HG02610 (cell line): ENCODE measurements around the gene IL6R.

Experiments used
- ATAC-seq: cut with Tn5 transposase; IDR thresholded peaks from one replicate; pipeline ENCODE4 v1.9.1; 2021; ENCODE audit warnings: mild to moderate bottlenecking, moderate library complexity; ENCODE audit not compliant: unreplicated experiment

Gene IL6R

DNA sequence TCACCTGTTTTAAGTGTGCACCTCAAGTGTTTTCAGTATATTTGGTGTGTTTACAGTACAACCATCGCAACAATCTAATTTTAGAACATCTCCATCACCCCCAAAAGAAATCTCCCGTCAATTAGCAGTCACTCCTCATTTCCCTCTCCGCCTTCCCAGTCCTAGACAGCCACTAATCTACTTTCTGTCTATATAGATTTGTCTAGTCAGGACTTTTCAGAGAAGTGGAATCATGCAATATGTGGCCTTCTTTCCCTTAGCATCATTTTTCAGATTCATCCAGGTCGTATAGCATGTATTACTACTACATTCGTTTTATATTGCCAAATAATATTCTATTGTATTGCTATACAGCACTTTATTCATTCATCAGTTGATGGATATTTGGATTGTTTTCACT lies 98.8 kb downstream of the IL6R start:
- ATAC-seq, result no peak

DNA sequence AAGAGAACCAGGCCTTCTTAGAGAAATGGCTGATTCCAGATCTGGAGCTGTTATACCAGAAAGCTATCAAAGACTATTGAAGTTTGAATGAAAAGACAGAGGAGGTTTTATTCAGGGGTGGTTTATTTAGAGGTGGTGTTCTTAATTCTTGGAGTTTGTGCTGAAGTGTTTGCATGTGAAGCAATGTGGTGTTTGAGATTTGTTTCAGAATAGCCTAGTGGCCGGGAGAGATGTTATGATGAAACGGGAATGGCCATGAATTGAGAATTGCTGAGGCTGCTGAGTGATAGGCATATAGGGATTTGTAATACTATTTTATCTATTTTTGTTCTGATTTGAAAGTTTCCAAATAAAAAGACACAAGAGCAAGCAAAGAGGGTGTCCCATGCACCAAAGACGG lies 107.6 kb downstream of the IL6R start:
- ATAC-seq, result no peak

DNA sequence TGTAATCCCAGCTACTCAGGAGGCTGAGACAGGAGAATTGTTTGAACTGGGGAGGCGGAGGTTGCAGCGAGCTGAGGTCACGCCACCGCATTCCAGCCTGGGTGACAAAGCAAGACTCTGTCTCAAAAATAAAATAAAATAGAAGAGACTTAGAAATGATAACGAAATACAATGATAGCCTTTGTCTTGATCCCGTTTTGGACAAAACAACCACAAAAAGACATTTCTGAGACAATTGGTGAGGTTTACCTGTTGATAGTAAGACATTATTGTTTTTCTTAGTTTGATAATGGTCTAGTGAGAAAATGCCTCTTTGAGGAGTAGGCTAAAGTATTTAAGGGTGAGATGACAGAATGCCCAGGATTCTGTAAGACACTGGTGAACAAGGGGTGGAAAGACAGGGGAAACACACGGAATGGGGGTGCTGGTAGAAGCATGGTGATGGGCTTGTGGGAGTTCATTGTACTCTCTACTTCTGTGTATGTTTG lies 109.0 kb downstream of the IL6R start:
- ATAC-seq, result no peak

DNA sequence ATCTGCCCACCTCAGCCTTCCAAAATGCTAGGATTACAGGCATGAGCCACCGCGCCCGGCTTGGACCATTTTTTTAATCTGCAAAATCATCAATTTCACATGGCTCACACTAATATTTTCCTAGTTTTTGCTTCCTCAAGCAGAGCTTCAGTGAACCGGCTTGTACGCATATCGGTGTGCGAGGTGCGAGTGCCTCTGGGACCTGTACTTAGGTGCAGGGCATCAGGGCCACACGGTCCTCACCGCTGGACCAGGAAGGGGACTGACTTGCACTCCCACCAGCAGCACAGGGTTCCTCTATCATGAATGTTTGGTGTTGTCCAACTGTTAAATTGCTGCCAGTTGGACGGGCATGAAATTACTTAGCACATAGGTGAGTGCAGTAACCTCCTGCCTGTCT lies 112.5 kb downstream of the IL6R start:
- no peak for ATAC-seq
